GM12878 (cell line): ENCODE results near the gene SGF29. TPM values are rescaled to one million over a fixed set of nuclear protein-coding genes. Genes with fewer than 3 reads are reported as not detected.

ENCODE experiments used
- ATAC-seq: fragments of 200-7000 bp; cut with Tn5 transposase; 3 replicates; pipeline ENCODE4 v1.9.1; 2020; ENCODE audit warnings: mild to moderate bottlenecking, moderate library complexity
- BruUV-seq: library from RNA; stranded (reverse); fragments of 400-500 nt; replicated peaks from 2 replicates; lab custom pipeline; 2021; lab: Mats Ljungman, UMichigan
- CTCF ChIA-PET: fragments of 300-600 bp; sonication (Branson Sonifier 250); formaldehyde crosslinking; extraction: SDS; loops from one replicate; lab custom pipeline; 2021; ENCODE audit warnings: inconsistent platforms; lab: Yijun Ruan, JAX
- POLR2A ChIA-PET: fragments of 350-600 bp; formaldehyde crosslinking; extraction: SDS; loops from one replicate; lab custom pipeline; 2021; ENCODE audit warnings: inconsistent platforms; lab: Charles Lee
- RAD21 ChIA-PET: fragments of 300-600 bp; sonication (Branson Sonifier 250); formaldehyde crosslinking; loops from one replicate; lab custom pipeline; 2023; ENCODE audit warnings: antibody characterized with exemption; ENCODE audit not compliant: unreplicated experiment; lab: Charles Lee
- SMC1A ChIA-PET: fragments of 300-600 bp; sonication (Branson Sonifier 250); formaldehyde crosslinking; loops from one replicate; lab custom pipeline; 2023; ENCODE audit not compliant: unreplicated experiment, uncharacterized antibody; lab: Charles Lee
- DNase-seq: peaks from one replicate; pipeline ENCODE4 v3.0.0-alpha.2; 2011; ENCODE audit warnings: low read depth, low spot score
- FAIRE-seq: peaks from 3 replicates; lab custom pipeline; 2011; peaks lifted over from hg19 to GRCh38; lab: Jason Lieb, UNC
- H2AFZ ChIP-seq: 2 replicates; pipeline ENCODE4 v1.6.0; 2011; ENCODE audit warnings: low read depth, low read length, control low read depth; ENCODE audit not compliant: control insufficient read depth
- H3K27ac ChIP-seq: 2 replicates; pipeline ENCODE4 v1.5.1; 2011; ENCODE audit warnings: control low read depth; ENCODE audit not compliant: control insufficient read depth, insufficient read depth
- H3K27me3 ChIP-seq, 2 experiments: replicated peaks in 1 of 2; 2 replicates each; pipeline versions ENCODE4 v1.6.0 to v1.6.1; 2011; ENCODE audit warnings: low read length in 1 of 2; ENCODE audit not compliant: control insufficient read depth in 2 of 2, insufficient read depth in 2 of 2
- H3K36me3 ChIP-seq, 2 experiments: 2 replicates each; pipeline ENCODE4 v1.5.1; 2011; ENCODE audit warnings: low read length in 1 of 2; ENCODE audit not compliant: control insufficient read depth in 2 of 2, insufficient read depth in 2 of 2
- H3K4me1 ChIP-seq: 2 replicates; pipeline ENCODE4 v1.6.1; 2011; ENCODE audit warnings: mild to moderate bottlenecking, low read length, moderate library complexity, mixed read lengths; ENCODE audit not compliant: control insufficient read depth, insufficient read depth
- H3K4me2 ChIP-seq: 2 replicates; pipeline ENCODE4 v1.6.0; 2011; ENCODE audit warnings: control low read depth; ENCODE audit not compliant: control insufficient read depth, insufficient read depth
- H3K4me3 ChIP-seq: fragments of 200-600 bp; sonication (generic); 2 replicates; pipeline ENCODE4 v1.5.1; 2016
- H3K79me2 ChIP-seq: 2 replicates; pipeline ENCODE4 v1.6.0; 2011; ENCODE audit warnings: low read length; ENCODE audit not compliant: control insufficient read depth, insufficient read depth
- H3K9ac ChIP-seq: 2 replicates; pipeline ENCODE4 v1.8.0; 2011; ENCODE audit warnings: low read length, control low read depth, mixed read lengths; ENCODE audit not compliant: control insufficient read depth, insufficient read depth
- H3K9me3 ChIP-seq: replicated peaks from 3 replicates; pipeline ENCODE4 v1.5.1; 2011; ENCODE audit warnings: mild to moderate bottlenecking, low read length; ENCODE audit not compliant: control insufficient read depth, insufficient read depth
- H4K20me1 ChIP-seq: 2 replicates; pipeline ENCODE4 v1.6.0; 2011; ENCODE audit not compliant: control insufficient read depth, insufficient read depth
- CHD2 ChIP-seq: IDR thresholded peaks from 2 replicates; pipeline ENCODE4 v1.6.1; 2011; ENCODE audit warnings: low read depth, low read length, improper control_type of control experiment, borderline replicate concordance
- CREM ChIP-seq: IDR thresholded peaks from 2 replicates; pipeline ENCODE4 v1.6.1; 2014; ENCODE audit warnings: antibody characterized with exemption, low read depth
- LARP7 ChIP-seq: fragments of 450-650 bp; IDR thresholded peaks from 2 replicates; pipeline ENCODE4 v1.6.1; 2017; ENCODE audit warnings: mild to moderate bottlenecking
- POU2F2 ChIP-seq: IDR thresholded peaks from 3 replicates; pipeline ENCODE4 v1.6.1; 2011; ENCODE audit warnings: low read depth, mild to moderate bottlenecking, low read length, borderline replicate concordance
- SP1 ChIP-seq: IDR thresholded peaks from one replicate; pipeline ENCODE4 v1.6.1; 2011; ENCODE audit warnings: low read depth, low read length
- TARDBP ChIP-seq: IDR thresholded peaks from 2 replicates; pipeline ENCODE4 v1.6.1; 2016; ENCODE audit warnings: borderline replicate concordance
- WRNIP1 ChIP-seq: IDR thresholded peaks from 2 replicates; pipeline ENCODE4 v1.6.1; 2011; ENCODE audit warnings: low read depth, low read length, improper control_type of control experiment, borderline replicate concordance
- YY1 ChIP-seq: IDR thresholded peaks from 2 replicates; pipeline ENCODE4 v1.6.1; 2011; ENCODE audit warnings: low read depth, mild to moderate bottlenecking, low read length
- WGBS: methylation state at CpG from one replicate; pipeline ENCODE4 v1.1.6; 2016; ENCODE audit warnings: low lambda C conversion rate; ENCODE audit not compliant: insufficient replicate concordance, insufficient coverage; ENCODE audit errors: missing lambda C conversion rate; 5-methylcytosine and 5-hydroxymethylcytosine counted together
- in situ Hi-C: fragments of 300-500 bp; cut with MboI; formaldehyde crosslinking; loops from 9 replicates; pipeline ENCODE4 v1.14.3; 2018; ENCODE audit warnings: mixed read lengths
- intact Hi-C: fragments of 100-400 bp; cut with micrococcal nuclease; formaldehyde crosslinking; loops from one replicate; pipeline ENCODE4 v1.14.2; 2022; ENCODE audit not compliant: unreplicated experiment
- polyA plus RNA-seq, 11 experiments: library from polyadenylated mRNA; depleted of rRNA in 4 of 11; unstranded in 6 of 11; stranded (reverse) in 5 of 11; fragments of >200 nt; fragmentation: Nextera tagmentation in 4 of 11; fragmentation: Illumina TruSeq in 1 of 11; extraction: Ambion mirVana in 4 of 11; extraction: Trizol in 1 of 11; gene quantifications; 1 replicate in 1 of 11; 2 replicates in 10 of 11; pipeline versions ENCODE4 v1.2.1 to v1.2.3, GENCODE V29; 2011 to 2016; ENCODE audit warnings: inconsistent platforms in 2 of 11, missing spikeins in 2 of 11, low read depth in 1 of 11
- total RNA-seq, 4 experiments: library from RNA; depleted of rRNA in 3 of 4; stranded (reverse); fragments of >200 nt in 3 of 4; fragmentation: Illumina TruSeq in 1 of 4; extraction: Trizol in 1 of 4; gene quantifications; 2 replicates each; pipeline versions ENCODE4 v1.2.1 to v1.2.3, GENCODE V29; 2013 to 2021
- TF ChIP-seq, protein P1 (sequence below): IDR thresholded peaks from 2 replicates; pipeline ENCODE4 v1.6.1; 2012; ENCODE audit warnings: improper control_type of control experiment, low read depth, low read length; ENCODE audit not compliant: insufficient replicate concordance

SGF29 gene
- total and polyA plus RNA-seq, 10 of the 15 experiments (the other 5 are each of a cell fraction or from before 2014, with no cell fraction given), result 2.2 to 20.1 (median 12.3) TPM

DNA sequence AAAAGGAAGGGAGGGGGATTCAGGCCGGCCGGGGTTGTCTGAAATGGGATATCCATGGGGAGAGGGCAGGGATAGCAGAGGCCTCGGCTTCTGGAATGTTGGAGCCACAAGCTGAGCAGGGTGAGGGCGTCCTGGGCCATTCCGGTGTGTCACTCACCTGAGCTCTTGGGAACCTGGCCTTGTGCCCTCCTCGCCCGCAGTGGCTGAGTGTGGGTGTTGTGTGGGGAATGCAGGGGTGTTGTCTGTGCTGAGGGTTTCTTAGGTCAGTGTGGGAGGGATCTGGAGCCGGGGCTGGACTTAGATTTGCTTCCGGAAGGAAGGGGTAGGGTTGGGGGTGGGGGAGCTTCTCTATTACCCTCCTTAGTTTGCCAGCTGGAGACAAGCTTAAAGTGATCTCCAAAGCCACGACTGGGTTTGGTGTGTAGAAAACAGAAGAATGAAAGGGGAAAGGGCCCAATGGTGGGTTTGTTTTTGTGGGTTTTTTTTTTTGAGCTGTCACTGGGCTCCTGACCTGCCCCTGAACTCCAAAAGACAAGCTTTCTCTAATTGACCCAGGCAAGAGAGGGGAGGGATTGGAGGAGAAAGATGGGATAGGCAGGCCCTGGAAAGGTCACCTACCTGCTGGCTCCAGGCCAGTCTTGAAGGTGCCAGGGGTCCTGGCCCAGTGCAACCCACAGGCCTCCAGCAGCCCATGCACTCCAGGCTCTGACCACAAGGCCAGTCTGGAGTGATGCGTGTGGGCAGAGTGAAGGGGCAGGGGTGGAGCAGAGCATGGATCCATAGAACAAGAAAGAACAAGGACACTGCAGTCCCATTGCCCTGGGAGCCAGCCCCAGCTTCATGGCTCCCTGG, 43.3 kb downstream of the SGF29 start, which contains the start of gene SULT1A2:
Gene SULT1A2, minus strand, starts transcription at position 211 of the 852 bp plus-strand sequence. CDS start 1,120 bp downstream, outside the sequence.
- FAIRE-seq (no peak), DNase-seq (no peak), ATAC-seq (no peak)
- Histone ChIP-seq H2AFZ (no peak within 1 kb of the TSS), H3K9ac (no peak within 1 kb of the TSS), H3K4me1 (no peaks in the 10 kb centered on the region), H4K20me1 (no peaks in the 10 kb centered on the region), H3K4me3 (no peak within 1 kb of the TSS), H3K79me2 (no peaks in the 10 kb centered on the region), H3K27me3 (no peaks in the 10 kb centered on the region)
- TF ChIP-seq WRNIP1, result no peak
- TF ChIP-seq LARP7, result no peak
- TF ChIP-seq, all 136 proteins: peak for 0
- Histone ChIP-seq H3K9me3 (no peaks in the 10 kb centered on the region), H3K36me3 (no peaks in the 10 kb centered on the region; a peak in 1 of 4 replicates), H3K27ac (no peak within 1 kb of the TSS), H3K4me2 (no peak within 1 kb of the TSS)
- BruUV-seq, result no TSS peak
- in situ Hi-C loops (no loop called here), intact Hi-C loops (no loop called here)
- SMC1A ChIA-PET, result no interaction called here
- POLR2A ChIA-PET, result no interaction called here
- RAD21 ChIA-PET, result no interaction called here
- WGBS, result 54% methylated on average over 7 of the region's 11 CpGs
- CTCF ChIA-PET, result interaction anchor here (0.6 kb wide), 1 partner anchor 13 kb away, joined by 3 read pairs; the partner anchor contains the start of gene SULT1A1

DNA sequence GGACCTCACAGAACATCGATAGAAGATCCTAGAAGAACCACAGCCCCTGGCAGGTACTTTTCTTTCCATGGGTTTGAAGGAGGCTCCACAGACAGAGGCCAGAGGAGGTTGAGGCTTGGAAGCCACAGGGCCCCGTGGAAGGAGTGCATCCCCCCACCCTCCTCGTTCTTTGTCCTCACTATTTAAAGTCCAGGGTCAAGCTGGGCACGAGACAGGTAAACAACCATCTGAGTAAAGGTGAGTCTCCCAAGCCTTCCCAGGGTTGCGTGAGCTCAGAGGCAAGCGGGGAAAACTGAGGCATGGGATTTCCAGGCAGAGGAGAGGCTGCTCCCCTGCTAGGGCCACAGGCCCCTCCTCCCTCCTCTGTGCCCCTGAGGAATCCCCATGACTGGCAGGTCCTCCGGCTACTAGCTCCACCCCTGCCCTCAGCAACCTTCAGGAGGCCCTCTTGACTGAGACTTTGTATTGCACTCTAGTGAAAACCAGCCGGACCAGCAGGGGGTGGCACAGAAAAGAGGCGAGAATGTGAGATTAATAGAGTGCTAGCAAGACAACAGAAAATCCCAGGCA, 44.1 kb downstream of the SGF29 start:
- DNase-seq (no peak), ATAC-seq (no peak), FAIRE-seq (no peak)
- ChIA-PET SMC1A (no interaction called here), CTCF (no interaction called here), POLR2A (no interaction called here), RAD21 (no interaction called here)
- Histone ChIP-seq H4K20me1 (no peaks in the 10 kb centered on the region), H3K36me3 (no peaks in the 10 kb centered on the region), H2AFZ (no peak overlapping the region), H3K79me2 (no peaks in the 10 kb centered on the region), H3K4me2 (no peak overlapping the region), H3K9me3 (no peaks in the 10 kb centered on the region), H3K27me3 (no peaks in the 10 kb centered on the region), H3K4me3 (no peak overlapping the region), H3K27ac (no peak overlapping the region), H3K4me1 (no peaks in the 10 kb centered on the region), H3K9ac (no peak overlapping the region)
- BruUV-seq, result no TSS peak
- intact Hi-C loops (no loop called here), in situ Hi-C loops (no loop called here)
- WGBS, result 35% methylated on average over 8 of the region's 9 CpGs
- TF ChIP-seq POU2F2 (no peak), CREM (no peak), CHD2 (no peak), YY1 (no peak), SP1 (no peak), TARDBP (no peak)
- TF ChIP-seq, protein P1, sequence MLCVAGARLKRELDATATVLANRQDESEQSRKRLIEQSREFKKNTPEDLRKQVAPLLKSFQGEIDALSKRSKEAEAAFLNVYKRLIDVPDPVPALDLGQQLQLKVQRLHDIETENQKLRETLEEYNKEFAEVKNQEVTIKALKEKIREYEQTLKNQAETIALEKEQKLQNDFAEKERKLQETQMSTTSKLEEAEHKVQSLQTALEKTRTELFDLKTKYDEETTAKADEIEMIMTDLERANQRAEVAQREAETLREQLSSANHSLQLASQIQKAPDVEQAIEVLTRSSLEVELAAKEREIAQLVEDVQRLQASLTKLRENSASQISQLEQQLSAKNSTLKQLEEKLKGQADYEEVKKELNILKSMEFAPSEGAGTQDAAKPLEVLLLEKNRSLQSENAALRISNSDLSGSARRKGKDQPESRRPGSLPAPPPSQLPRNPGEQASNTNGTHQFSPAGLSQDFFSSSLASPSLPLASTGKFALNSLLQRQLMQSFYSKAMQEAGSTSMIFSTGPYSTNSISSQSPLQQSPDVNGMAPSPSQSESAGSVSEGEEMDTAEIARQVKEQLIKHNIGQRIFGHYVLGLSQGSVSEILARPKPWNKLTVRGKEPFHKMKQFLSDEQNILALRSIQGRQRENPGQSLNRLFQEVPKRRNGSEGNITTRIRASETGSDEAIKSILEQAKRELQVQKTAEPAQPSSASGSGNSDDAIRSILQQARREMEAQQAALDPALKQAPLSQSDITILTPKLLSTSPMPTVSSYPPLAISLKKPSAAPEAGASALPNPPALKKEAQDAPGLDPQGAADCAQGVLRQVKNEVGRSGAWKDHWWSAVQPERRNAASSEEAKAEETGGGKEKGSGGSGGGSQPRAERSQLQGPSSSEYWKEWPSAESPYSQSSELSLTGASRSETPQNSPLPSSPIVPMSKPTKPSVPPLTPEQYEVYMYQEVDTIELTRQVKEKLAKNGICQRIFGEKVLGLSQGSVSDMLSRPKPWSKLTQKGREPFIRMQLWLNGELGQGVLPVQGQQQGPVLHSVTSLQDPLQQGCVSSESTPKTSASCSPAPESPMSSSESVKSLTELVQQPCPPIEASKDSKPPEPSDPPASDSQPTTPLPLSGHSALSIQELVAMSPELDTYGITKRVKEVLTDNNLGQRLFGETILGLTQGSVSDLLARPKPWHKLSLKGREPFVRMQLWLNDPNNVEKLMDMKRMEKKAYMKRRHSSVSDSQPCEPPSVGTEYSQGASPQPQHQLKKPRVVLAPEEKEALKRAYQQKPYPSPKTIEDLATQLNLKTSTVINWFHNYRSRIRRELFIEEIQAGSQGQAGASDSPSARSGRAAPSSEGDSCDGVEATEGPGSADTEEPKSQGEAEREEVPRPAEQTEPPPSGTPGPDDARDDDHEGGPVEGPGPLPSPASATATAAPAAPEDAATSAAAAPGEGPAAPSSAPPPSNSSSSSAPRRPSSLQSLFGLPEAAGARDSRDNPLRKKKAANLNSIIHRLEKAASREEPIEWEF, result no peak
